ENCODE data around the gene HACD4. TPM values are rescaled to one million over a fixed set of nuclear protein-coding genes. Genes with fewer than 3 reads are reported as not detected.

HACD4 gene
- polyA plus RNA-seq, 3 donors = 2.7 to 3.2 (median 3.0) TPM

DNA sequence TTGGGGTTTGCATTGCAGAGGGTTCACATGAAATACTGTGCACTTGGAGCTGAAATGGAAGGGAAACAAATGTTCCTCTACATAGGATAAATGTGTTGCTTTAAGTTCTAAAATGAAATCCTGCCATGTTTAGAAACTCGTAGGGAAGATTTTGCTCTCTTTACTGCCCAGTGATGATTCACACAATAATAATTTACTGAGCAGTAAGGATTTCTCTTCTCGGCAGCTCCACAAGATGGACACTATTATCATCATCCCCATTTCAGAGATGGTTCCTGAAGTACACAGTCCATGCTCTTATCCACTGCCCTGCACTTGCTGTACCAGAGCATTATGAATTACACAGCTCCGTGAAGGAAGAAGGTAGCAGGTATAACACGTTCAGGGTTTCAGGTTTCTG lies 4.1 kb downstream of the HACD4 start:
- DNase-seq = no peak

DNA sequence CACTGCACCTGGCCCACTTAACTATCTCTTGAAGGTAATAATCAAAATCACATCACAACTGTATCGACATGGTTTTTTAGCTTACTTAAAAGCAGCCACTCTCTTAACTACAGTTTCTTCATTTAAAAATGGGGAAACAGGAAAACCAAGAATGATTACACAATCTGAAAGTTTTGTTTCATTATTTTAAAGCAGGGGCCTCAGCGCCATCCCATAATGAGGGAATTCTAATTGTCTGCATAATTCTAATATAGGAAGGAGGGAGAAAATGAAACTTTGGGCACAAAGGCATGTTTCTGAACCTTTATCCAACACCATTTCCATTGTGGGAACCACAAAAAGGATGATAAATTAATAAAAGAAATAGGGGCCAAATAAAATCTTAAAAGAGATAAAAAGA lies 7.6 kb downstream of the HACD4 start:
- DNase-seq = no peak

DNA sequence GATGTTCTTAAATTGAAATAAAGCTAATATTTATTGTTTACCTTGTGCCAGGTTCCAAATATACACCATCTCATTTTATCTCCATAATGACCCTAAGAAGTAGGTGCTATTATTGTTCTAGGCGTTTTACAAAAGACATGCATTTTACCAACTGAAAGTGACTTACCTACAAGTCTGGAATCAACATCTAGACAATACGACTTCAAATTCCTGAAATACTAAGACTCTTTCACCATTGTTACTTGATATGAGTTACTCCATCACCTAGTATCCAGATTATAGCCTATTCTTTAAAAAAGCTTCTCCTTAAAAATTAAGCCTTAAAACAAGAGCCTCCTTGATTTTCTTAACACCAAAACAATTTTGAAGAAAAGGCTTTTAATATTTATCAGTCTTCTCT lies 13.3 kb downstream of the HACD4 start:
- DNase-seq = no peak

DNA sequence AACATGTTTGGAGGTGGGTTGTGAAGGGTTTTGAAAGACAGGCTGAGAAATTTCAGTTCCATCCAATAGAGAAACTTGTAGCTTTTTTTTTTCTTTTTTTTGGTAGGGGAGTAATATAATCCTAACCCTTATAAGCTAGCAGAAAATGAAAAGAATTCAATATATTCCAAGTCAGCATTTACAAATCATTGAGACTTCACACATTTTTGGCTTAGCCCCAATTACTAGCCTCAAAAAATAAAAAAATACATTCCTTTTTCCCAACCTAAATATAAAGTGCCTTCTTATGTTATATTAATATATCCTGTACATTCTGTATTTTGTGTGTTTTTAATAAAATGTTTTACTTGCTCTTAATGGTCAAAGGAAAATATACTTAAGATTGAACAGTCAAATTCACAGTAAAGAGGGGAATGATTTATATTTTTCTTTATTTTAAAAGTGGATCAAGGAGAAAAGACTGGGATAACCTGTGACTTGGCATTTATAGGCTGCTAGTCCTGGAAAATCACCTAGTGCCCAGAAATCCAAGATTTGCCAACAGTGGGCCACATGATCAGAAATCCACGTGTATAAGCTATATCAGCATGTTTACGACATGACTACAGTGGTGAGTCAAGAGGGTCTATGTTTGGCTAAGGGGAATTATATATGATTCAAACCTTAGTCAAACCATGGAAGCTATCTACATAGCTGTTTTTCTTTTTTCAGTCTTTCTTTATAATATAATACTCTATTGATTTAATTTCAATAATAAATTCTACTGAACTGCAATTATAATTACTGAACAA lies 14.5 kb downstream of the HACD4 start:
- DNase-seq = no peak

DNA sequence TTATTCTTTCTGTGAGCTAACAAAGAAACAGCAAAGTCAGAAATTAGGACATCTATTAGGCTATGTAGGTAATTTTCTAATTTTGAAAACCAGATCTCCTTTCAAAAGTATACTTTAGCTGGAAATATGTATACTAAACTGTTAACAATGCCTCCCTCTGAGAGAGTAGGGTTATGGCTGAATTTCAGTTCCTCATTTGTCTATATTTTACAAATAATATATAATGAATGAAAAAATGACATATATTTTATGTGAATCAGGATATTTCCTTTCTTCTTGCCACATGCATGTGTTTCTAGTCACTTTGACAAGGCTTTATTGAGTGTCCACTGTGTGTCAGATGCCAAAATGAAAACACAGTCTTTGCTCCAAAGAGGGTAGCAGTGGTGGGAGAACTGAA lies 15.4 kb downstream of the HACD4 start:
- DNase-seq = no peak

DNA sequence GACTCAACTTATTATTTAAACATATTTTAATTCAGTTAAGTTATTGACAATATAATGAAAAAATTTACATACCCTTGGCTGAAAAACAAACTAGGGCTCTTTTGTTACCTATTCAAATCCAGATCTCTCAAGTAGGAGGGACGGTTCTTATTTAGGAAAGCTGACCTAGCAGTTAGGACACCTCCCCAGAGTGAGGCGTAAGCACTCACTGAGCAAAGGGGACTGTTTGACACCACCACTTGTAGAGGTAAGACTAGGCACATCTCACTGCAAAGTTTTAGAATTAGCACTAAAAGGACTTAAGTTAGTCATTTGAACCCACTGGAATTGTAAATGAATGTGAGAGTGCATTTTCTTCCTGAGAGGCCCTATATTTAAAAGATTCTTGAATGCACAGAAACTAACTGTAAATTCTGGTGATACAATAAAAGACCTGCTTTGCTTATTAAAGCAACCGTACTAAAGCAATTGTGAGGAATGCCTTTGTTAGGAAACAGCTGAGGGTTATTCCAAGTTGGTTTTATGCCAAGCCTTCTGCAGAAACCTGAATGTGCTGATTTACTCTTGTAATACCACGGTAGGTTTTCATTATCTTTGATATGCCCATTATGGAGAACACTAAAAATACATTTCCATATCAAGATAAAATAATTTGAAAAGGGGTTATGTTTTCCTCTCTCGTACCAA lies 16.2 kb downstream of the HACD4 start:
- no peak for DNase-seq

DNA sequence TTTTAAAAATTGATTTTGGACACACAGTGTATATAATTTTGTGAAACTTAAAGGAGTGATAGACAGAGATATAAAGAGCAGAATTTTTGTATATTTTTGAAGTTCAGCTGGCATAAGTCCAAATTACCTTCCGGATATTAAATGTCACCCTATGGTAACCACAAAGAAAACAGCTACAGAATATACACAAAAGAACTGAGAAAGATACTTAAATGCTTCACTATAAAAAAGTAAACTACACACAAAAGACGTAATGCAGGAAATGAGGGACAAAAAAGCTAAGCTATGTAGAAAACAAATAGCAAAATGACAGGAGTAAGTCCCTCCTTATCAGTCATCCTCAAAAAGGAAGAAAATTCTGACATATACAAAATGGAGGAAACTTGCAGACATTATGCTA lies 29.4 kb downstream of the HACD4 start:
- no peak for DNase-seq

DNA sequence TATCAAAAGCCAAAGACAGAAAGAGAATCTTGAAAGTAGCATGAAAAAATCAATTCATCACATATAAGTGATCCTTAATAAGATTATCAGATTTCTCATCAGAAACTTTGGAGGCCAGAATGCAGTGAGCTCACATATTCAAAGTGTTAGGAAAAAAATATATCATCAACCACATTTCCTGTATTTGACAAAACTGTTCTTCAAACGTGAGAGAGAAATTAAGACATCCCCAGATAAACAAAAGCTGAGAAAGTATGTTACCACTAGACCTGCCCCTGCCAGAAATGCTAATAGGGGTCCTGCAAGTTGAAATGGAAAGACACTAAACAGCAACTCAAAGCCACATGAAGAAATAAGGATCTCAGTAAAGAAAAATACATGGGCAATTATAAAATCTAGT lies 29.9 kb downstream of the HACD4 start:
- no peak for DNase-seq

DNA sequence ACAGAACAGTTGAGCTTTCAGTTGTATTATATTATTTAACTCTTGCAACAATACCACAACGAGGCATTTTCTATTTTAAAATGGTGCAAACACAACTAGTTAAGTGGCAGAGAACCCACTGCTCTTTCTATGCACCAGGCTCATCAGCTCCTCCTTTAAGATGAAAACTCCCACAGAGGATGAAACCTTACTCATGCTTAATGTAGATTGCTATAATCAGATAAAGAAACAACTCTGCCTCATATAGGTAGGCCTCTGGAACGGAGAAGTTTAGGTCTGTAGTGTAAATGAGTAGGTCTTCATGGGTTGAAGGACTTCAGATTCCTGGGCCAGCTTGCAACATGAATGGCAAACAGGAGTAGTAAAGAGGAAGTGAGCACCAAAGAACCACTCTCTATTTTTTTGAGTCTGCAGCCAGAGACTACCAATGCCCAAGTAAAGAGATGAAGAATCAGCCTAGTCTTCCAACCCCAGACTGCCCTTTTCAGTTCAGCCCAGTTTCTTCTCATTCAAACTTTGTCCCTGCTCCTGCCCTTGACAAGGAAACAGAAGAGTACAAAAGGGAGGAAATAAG lies 33.9 kb downstream of the HACD4 start:
- DNase-seq = no peak

DNA sequence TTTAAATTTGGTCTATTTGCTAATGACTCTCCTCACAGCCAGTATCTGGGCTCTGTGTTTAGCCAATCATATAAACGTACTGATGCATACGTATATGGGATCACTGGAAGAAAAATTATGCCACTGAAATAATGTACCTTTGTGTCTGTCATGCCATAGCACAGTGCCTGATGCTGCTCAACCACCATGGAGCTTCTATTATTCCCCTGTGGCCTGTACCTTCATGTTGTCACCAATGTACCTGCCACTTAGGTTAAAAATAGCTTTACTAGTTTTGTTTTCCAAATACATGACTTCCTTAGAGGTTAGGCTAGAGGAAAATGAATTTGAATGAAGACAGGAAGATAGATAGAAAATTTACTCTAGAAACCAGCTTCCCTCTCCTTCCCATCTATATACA lies 34.6 kb downstream of the HACD4 start:
- no peak for DNase-seq

DNA sequence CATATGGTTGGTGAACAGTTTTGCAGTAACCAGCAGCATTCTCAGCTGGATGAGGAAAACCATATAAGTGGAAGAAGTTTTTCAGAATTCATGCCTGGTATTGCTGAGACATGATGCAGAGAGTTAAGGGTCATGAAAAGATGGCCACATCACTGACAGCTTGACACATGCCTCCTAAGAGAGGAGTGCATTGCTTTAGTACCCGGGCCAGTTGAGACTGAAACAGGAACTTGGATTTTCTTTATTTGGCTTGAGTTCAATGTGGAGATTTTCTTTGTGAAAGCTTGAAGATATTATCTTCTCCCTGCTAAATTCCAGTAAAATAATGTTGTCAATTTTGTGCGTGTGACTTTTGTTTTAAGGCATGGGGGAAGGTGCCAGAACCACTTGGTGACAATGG lies 35.8 kb downstream of the HACD4 start:
- DNase-seq = no peak

DNA sequence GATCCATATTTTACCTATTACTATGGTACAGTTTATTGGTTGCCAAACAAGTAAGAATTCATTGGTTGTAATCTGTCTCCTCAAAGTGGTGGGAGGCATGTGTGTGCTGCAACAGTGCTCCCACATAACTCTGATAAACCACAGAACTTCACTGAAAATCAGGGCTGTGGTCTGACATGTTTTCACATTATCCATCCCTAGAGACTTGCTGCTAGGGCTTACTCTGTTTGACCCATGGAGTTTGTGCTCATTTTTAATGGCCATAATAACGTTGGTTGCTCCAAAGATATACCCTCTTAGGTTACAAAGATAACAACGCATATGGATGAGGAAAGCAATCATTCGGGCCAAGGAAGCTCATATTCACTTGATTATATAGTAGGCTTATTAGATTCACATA lies 37.0 kb downstream of the HACD4 start:
- no peak for DNase-seq

DNA sequence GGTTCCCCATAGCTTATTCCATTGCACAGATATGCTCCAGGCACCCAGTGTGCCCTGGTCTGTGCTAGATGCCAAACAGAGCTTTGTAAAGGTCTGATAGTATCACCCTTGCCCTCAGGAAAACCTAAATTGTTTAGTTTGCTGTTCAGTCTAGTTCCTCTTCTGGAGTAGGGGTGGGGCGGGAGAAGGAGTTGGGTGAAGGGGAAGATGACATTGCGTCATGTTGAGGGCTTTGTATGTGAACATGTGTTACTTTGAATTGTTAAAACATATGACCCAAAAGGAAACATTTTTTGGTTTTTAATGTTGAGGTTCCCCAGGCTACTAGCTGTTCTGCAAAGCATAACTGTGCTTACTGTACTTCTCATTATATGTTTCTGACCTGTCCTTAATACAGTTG lies 40.6 kb downstream of the HACD4 start:
- DNase-seq = no peak

DNA sequence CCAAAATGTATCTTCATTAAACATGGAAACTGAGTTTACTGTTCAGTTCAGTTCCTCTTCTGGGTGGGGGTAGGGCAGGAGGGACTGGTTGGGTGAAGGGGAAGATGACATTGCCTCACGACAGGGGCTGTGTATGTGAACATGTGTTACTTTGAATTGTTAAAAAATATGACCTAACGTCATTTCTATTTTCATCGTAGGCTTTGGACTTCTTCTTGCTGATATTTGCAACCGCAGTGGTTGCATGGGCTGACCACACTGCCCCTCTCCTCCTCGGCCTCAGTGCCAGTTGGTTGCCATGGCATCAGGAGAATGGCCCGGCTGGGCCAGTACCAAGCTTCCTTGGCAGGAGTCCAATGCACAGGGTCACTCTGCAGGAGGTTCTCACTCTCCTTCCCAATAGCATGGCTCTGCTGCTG lies 41.5 kb downstream of the HACD4 start:
- DNase-seq = no peak

DNA sequence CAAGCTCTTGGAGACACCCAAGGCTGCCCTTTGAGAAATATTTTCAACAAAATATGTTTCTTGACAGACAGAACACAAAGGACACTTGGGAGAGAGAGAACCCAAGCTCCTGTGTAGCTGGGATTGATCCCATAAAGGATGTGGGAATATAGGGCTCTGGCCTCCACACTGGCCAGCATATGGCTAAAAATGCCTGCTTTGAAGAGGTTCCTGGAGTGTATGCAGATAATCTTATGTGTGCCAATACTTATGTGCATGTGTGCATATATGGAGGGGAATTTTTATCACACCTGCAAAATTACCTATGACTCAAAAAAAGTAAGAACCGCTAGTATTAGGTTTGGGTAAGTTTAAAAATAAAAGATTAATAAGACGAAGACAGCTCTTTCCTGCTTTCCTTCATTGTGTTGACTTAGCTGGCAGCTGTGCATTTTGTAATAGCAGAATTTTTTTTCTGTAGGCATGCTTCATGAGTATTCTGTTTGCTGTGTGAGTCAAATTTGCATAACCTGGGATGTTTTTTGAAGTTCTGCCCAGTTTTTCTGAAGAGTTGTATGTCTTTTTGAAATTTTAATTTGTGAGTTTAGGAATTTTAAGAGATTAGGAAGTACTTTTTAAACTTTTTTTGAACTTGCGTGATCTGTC lies 42.6 kb downstream of the HACD4 start:
- DNase-seq = no peak

DNA sequence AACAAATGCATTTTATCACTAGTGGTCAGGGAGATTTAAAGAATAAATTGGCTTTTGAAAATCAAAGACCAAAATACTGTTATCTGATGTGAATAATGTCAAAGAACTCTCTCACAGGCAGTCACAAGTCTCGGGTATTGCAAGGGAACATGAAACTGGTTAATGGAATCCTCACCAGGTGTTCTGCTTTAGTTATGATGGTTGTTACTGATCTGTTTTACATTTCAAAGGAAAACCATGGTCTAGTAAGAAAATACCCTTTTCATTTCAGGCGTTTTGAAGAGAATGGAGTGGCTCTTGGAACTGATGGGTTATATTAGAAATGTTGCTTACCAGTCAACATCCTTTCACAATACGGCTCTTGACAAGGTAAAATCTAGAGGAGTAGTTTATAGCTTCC lies 43.4 kb downstream of the HACD4 start:
- no peak for DNase-seq

DNA sequence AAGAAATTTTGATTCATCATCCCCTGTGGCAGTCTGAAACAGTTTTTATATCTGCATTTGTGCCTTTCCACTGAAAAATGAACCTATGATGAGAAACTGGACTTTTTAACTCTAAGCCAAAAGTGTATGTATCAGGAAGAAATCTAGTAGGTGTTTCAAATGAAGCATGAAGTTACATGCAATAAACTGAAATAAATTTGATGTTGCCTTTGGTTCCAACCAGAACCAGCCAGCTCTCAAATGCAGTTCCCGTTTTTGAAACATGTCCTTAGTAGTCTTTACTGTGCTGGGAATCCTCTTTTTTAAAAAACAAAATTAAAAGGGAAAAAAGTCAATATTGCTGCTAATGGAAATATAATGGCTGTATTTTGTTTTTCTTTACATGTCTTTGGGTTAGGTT lies 43.9 kb downstream of the HACD4 start:
- no peak for DNase-seq

DNA sequence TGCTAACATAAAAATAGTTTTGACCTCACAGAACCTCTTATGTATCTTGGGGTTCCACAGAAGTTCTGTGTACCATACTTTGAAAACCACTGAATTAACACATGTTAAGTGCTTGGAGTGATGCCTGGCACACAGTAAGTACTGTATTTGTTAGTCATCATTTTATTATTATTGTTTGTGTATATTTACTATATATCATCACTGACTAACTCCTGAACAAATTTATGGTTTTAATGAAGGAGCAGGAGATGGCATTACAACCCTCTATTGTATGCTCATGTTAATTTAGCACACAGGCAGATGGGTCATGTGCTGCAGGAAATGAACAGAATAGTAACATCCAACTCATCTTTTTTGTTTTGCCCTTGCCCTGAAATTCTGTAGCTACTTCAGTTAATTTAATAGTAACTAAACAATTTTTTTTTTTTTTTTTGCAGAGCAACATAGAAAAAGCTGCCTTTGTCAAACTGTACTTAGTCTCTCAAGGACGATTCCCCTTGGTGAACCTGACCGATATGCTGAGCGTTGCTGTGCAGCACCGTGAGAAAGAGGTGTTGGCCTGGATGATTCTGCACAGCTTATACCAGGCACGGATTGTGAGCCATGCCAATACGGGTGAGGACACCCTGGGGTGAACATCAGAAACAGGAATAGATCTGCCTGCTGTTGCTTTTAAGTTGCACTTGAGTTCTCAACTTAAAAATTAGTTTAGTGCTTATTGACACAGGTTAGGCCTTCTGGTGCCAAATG lies 45.4 kb downstream of the HACD4 start:
- DNase-seq = no peak

DNA sequence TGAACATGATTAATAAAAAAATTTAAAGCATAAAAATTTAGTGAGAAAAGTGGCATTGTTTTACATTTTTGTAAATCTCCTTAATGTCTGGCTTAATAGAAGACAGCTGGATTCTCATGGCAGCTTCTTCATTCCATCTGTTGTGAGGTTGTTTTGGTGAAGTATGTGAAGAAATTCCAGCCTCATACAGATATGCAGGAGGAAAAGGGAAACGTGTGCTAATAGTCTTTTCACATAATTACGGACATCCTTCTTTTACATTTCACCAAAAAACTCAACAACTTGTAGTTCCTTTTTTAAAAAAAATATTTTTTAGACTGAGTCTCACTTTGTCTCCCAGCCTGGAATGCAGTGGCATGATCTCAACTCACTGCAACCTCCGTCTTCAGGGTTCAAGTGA lies 46.9 kb downstream of the HACD4 start:
- no peak for DNase-seq

DNA sequence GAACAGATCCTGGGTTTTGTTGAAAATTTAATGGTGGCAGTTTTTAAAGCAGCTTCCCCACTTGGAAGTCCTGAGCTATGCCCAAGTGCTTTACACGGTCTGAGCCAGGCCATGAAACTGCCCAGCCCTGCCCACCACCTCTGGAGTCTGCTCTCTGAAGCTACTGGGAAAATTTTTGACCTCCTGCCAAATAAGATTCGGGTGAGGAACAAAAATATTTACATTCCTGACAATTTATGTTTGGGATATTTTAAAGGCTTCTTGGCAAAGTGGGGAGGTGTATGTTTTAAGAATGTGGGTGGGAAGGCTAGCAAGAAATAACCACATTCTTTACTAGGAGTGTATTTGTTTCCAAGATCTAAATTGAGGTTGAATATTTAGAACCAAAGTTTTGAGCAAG lies 50.0 kb downstream of the HACD4 start:
- DNase-seq = no peak

DNA sequence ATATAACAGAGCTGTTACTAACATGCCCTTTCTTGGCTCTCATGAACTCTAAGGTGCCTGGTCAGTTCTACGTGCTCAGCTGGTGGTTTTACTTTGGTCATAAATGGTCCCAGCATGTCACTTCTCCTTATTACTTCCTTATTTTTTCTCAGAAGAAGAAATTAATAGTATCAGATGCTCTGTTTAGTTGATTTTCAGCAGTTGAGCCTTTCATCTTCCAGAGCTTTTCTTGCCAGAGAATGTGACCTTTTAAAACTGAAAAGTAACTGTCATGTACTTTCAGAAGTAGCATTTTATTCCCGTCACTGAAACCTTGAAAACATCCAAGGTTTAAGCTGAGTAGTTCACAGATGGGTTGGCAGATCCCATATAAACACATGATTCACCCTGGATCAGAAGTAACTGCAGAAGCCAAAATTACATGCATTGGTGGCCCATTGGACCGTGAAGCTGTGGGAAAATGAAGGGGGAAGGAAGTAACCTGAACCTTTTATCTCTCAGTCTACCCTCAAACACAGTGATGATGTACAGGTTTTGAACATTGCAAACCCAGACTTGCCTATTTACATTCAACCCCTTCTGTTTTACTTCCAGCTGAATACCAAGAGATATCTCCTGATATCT lies 50.5 kb downstream of the HACD4 start:
- no peak for DNase-seq

DNA sequence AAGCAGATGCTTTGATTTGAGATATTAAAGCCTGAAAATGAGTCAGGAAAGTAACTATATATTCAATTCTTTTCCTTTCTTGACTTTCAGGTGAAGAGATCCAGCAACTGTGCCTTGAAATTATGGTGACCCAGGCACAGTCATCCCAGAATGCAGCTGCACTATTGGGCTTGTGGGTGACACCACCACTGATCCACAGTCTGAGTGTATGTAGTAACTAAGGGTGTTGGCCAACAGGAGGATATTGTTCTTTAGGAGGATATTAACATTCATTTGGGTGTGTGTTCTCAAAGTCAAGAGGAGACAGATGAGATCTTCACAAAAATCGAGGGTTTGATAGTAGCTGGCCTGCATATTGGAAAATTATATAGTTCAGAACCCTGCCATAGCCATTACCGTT lies 53.2 kb downstream of the HACD4 start:
- DNase-seq = no peak
